K562 (cell line): Measurements from ENCODE around the gene BAIAP3. TPM values are rescaled to one million over a fixed set of nuclear protein-coding genes. Genes with fewer than 3 reads are reported as not detected.

Experiments used
- FOS ChIP-seq: IDR thresholded peaks from 3 replicates; pipeline ENCODE4 v1.6.1; 2011; ENCODE audit not compliant: insufficient read length; ENCODE audit errors: extremely low read depth
- NFIC ChIP-seq: fragments of 450-650 bp; IDR thresholded peaks from 2 replicates; pipeline ENCODE4 v1.6.1; 2017; ENCODE audit warnings: mild to moderate bottlenecking, inconsistent platforms
- NFXL1 ChIP-seq: fragments of 450-650 bp; formaldehyde crosslinking; IDR thresholded peaks from 2 replicates; pipeline ENCODE4 v1.4.0; 2021; ENCODE audit warnings: mild to moderate bottlenecking
- POLR2H ChIP-seq: IDR thresholded peaks from 2 replicates; pipeline ENCODE4 v1.6.1; 2016; ENCODE audit warnings: missing genetic modification characterization, low read depth, mild to moderate bottlenecking, control low read depth, missing compliant biosample characterization, moderate library complexity
- SIN3B ChIP-seq: fragments of 450-650 bp; IDR thresholded peaks from 2 replicates; pipeline ENCODE4 v1.6.1; 2017; ENCODE audit warnings: low read depth, mild to moderate bottlenecking, moderate library complexity
- SMARCA5 ChIP-seq: fragments of 450-650 bp; IDR thresholded peaks from 2 replicates; pipeline ENCODE4 v1.6.1; 2016
- SRSF1 ChIP-seq: fragments of 200-400 bp; formaldehyde crosslinking; IDR thresholded peaks from 2 replicates; pipeline ENCODE4 v1.6.1; 2017; ENCODE audit warnings: mild to moderate bottlenecking, low read depth, low read length, moderate library complexity
- ZNF197 ChIP-seq: fragments of 200-800 bp; sonication (Bioruptor generic); IDR thresholded peaks from 2 replicates; pipeline ENCODE4 v1.6.1; 2016; ENCODE audit warnings: low read depth, missing genetic modification characterization, missing compliant biosample characterization
- polyA plus RNA-seq, 8 experiments: library from polyadenylated mRNA; depleted of rRNA in 4 of 8; stranded (reverse) in 5 of 8; unstranded in 3 of 8; fragments of >200 nt; fragmentation: Nextera tagmentation in 2 of 8; fragmentation: Illumina TruSeq in 1 of 8; extraction: Ambion mirVana in 2 of 8; extraction: Trizol in 1 of 8; gene quantifications; 2 replicates each; pipeline versions ENCODE4 v1.2.1 to v1.2.3, GENCODE V29; 2011 to 2014; ENCODE audit warnings: inconsistent platforms in 1 of 8, missing spikeins in 1 of 8
- total RNA-seq, 7 experiments: library from RNA; depleted of rRNA in 6 of 7; stranded (reverse); fragments of >200 nt in 6 of 7; fragmentation: Illumina TruSeq in 2 of 7; extraction: Trizol in 2 of 7; gene quantifications; 2 replicates each; pipeline versions ENCODE4 v1.2.1 to v1.2.3, GENCODE V29; 2011 to 2021; ENCODE audit warnings: low replicate concordance in 1 of 7
- TF ChIP-seq, protein P1 (sequence below): IDR thresholded peaks from 3 replicates; pipeline ENCODE4 v1.6.1; 2011; ENCODE audit warnings: borderline replicate concordance, mild to moderate bottlenecking; ENCODE audit not compliant: insufficient read length, insufficient read depth
- TF ChIP-seq, protein P2 (sequence below), 2 experiments: fragments of 450-650 bp in 1 of 2; sonication (generic) in 1 of 2; formaldehyde crosslinking in 1 of 2; IDR thresholded peaks; 2 replicates each; pipeline versions ENCODE4 v1.7.1 to v1.9.0; 2016 to 2022; ENCODE audit warnings: inconsistent platforms in 1 of 2, mild to moderate bottlenecking in 1 of 2, missing genetic modification reagents in 1 of 2
- TF ChIP-seq, protein P3 (sequence below), 3 experiments: fragments of 200-800 bp in 1 of 3; sonication (Bioruptor generic) in 1 of 3; sonication (generic) in 1 of 3; formaldehyde crosslinking in 1 of 3; IDR thresholded peaks; 2 replicates each; pipeline versions ENCODE4 v1.6.1 to v1.8.0; 2016 to 2022; ENCODE audit warnings: mild to moderate bottlenecking in 2 of 3, missing compliant biosample characterization in 2 of 3, missing genetic modification characterization in 2 of 3, missing genetic modification reagents in 1 of 3

The BAIAP3 gene
- total and polyA plus RNA-seq, 9 of the 15 experiments (the other 6 are each of a cell fraction or from before 2014, with no cell fraction given), result 0.03 to 4.5 (median 0.57) TPM; not detected in 1

DNA sequence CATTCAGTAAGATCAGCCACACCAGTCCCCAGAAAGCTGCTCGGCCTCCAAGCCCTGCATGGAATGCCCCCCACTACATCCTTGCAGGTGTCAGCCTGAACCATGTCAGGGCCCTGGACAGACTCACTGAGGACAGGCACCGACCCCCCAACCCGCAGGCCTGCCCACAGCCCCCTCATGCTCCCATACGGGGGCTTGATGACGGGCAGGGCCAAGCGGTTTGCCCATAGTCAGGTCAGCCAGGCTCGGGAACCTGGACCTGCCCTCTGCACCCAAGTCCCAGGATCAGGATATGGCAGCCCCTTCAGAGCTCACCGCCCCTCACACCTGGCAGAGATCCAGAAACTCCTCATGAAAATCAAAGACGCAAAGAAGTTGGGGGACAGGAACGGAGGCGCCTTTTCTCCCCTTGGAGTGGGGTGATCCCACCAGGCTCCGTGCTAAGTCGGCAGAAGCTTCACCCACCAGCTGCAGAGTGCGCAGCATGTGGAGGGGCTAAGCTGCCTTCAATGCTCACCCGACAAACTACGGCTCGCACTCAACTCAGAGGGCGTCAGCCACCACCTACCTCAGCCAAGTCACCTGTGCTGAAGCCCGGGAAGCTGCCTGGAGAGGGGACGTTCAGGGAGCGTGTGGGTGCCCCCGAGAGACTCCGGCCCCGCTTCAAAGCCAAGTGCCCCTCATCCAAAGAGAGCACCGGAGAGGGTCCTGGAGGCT, 44.8 kb downstream of the BAIAP3 start (continued):
- TF ChIP-seq, protein P1, sequence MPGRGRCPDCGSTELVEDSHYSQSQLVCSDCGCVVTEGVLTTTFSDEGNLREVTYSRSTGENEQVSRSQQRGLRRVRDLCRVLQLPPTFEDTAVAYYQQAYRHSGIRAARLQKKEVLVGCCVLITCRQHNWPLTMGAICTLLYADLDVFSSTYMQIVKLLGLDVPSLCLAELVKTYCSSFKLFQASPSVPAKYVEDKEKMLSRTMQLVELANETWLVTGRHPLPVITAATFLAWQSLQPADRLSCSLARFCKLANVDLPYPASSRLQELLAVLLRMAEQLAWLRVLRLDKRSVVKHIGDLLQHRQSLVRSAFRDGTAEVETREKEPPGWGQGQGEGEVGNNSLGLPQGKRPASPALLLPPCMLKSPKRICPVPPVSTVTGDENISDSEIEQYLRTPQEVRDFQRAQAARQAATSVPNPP, result no peak
- TF ChIP-seq, protein P2, sequence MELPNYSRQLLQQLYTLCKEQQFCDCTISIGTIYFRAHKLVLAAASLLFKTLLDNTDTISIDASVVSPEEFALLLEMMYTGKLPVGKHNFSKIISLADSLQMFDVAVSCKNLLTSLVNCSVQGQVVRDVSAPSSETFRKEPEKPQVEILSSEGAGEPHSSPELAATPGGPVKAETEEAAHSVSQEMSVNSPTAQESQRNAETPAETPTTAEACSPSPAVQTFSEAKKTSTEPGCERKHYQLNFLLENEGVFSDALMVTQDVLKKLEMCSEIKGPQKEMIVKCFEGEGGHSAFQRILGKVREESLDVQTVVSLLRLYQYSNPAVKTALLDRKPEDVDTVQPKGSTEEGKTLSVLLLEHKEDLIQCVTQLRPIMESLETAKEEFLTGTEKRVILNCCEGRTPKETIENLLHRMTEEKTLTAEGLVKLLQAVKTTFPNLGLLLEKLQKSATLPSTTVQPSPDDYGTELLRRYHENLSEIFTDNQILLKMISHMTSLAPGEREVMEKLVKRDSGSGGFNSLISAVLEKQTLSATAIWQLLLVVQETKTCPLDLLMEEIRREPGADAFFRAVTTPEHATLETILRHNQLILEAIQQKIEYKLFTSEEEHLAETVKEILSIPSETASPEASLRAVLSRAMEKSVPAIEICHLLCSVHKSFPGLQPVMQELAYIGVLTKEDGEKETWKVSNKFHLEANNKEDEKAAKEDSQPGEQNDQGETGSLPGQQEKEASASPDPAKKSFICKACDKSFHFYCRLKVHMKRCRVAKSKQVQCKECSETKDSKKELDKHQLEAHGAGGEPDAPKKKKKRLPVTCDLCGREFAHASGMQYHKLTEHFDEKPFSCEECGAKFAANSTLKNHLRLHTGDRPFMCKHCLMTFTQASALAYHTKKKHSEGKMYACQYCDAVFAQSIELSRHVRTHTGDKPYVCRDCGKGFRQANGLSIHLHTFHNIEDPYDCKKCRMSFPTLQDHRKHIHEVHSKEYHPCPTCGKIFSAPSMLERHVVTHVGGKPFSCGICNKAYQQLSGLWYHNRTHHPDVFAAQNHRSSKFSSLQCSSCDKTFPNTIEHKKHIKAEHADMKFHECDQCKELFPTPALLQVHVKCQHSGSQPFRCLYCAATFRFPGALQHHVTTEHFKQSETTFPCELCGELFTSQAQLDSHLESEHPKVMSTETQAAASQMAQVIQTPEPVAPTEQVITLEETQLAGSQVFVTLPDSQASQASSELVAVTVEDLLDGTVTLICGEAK (IDR thresholded peaks at IDR 0.05), result peak; percentile 49; the same call in 1 of the 2 replicates
- TF ChIP-seq, protein P2 (CRISPR knock-in tag; IDR thresholded peaks at IDR 0.05), result no peak
- TF ChIP-seq SIN3B (no peak), NFIC (peak; percentile 84), ZNF197 (no peak), FOS (no peak), SMARCA5 (no peak), NFXL1 (no peak), POLR2H (tag) (no peak), SRSF1 (no peak)
- TF ChIP-seq, protein P3, sequence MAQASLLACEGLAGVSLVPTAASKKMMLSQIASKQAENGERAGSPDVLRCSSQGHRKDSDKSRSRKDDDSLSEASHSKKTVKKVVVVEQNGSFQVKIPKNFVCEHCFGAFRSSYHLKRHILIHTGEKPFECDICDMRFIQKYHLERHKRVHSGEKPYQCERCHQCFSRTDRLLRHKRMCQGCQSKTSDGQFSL (CRISPR knock-in tag; IDR thresholded peaks at IDR 0.05), result 0 out of 2 replicates have a peak, but pooled peaks have one; percentile 8
- TF ChIP-seq, protein P3 (tag; IDR thresholded peaks at IDR 0.05), result no peak
